IMR-90 (cell line): ENCODE measurements around the gene CRY2. TPM values are rescaled to one million over a fixed set of nuclear protein-coding genes. Genes with fewer than 3 reads are reported as not detected.

Source experiments
- ATAC-seq: fragments of 200-7000 bp; cut with Tn5 transposase; 2 replicates; pipeline ENCODE4 v1.9.1; 2020; ENCODE audit warnings: low read depth, mild to moderate bottlenecking, moderate library complexity
- BruUV-seq: library from RNA; stranded (reverse); fragments of 400-500 nt; replicated peaks from 2 replicates; lab custom pipeline; 2021; lab: Mats Ljungman, UMichigan
- CTCF ChIA-PET: fragments of 300-600 bp; formaldehyde crosslinking; extraction: SDS; loops from one replicate; lab custom pipeline; 2021; ENCODE audit warnings: antibody characterized with exemption; lab: Yijun Ruan, JAX
- POLR2A ChIA-PET: fragments of 300-600 bp; sonication (Branson Sonifier 250); formaldehyde crosslinking; loops from one replicate; lab custom pipeline; 2022; ENCODE audit warnings: antibody characterized with exemption; ENCODE audit not compliant: unreplicated experiment; lab: Charles Lee
- DNase-seq: peaks from one replicate; pipeline ENCODE4 v3.0.0; 2013
- H2AFZ ChIP-seq: replicated peaks from 2 replicates; pipeline ENCODE3; 2013; ENCODE audit warnings: low read length, mild to moderate bottlenecking; ENCODE audit not compliant: poor library complexity
- H2AK5ac ChIP-seq: 2 replicates; pipeline ENCODE4 v1.6.1; 2013; ENCODE audit warnings: low read depth, low read length, inconsistent platforms
- H2AK9ac ChIP-seq: replicated peaks from 2 replicates; pipeline ENCODE3; 2013; ENCODE audit warnings: mild to moderate bottlenecking, low read depth, low read length, moderate library complexity; ENCODE audit not compliant: poor library complexity
- H2BK120ac ChIP-seq: 2 replicates; pipeline ENCODE4 v1.6.1; 2013; ENCODE audit warnings: low read depth, low read length, inconsistent platforms
- H2BK15ac ChIP-seq: 3 replicates; pipeline ENCODE4 v1.6.1; 2013; ENCODE audit warnings: low read depth, low read length, inconsistent platforms
- H2BK20ac ChIP-seq: 2 replicates; pipeline ENCODE4 v1.6.1; 2013; ENCODE audit warnings: low read depth, mild to moderate bottlenecking, inconsistent platforms, low read length, moderate library complexity
- H2BK5ac ChIP-seq: 2 replicates; pipeline ENCODE4 v1.6.1; 2013; ENCODE audit warnings: mild to moderate bottlenecking, low read depth, low read length, inconsistent platforms; ENCODE audit not compliant: poor library complexity, severe bottlenecking
- H3K14ac ChIP-seq: replicated peaks from 2 replicates; pipeline ENCODE4 v1.6.1; 2013; ENCODE audit warnings: low read depth, low read length, inconsistent platforms
- H3K18ac ChIP-seq: 2 replicates; pipeline ENCODE4 v1.6.1; 2013; ENCODE audit warnings: low read depth, low read length, control low read depth
- H3K23ac ChIP-seq: 2 replicates; pipeline ENCODE4 v1.6.1; 2013; ENCODE audit warnings: low read depth, low read length, inconsistent platforms
- H3K27ac ChIP-seq: 2 replicates; pipeline ENCODE4 v1.5.1; 2013; ENCODE audit warnings: mild to moderate bottlenecking, control low read depth, low read length; ENCODE audit not compliant: insufficient read depth
- H3K27me3 ChIP-seq: 2 replicates; pipeline ENCODE4 v1.6.1; 2013; ENCODE audit warnings: low read length; ENCODE audit not compliant: control insufficient read depth, insufficient read depth
- H3K36me3 ChIP-seq: 2 replicates; pipeline ENCODE4 v1.6.1; 2013; ENCODE audit warnings: low read length, mixed read lengths; ENCODE audit not compliant: control insufficient read depth, insufficient read depth
- H3K4ac ChIP-seq: 2 replicates; pipeline ENCODE4 v1.6.1; 2013; ENCODE audit warnings: low read depth, low read length, inconsistent platforms
- H3K4me1 ChIP-seq: 2 replicates; pipeline ENCODE4 v1.6.1; 2013; ENCODE audit warnings: low read length, mixed read lengths; ENCODE audit not compliant: control insufficient read depth, insufficient read depth
- H3K4me2 ChIP-seq: 2 replicates; pipeline ENCODE4 v1.6.1; 2013; ENCODE audit warnings: low read depth, mild to moderate bottlenecking, control low read depth, low read length, moderate library complexity
- H3K4me3 ChIP-seq: 2 replicates; pipeline ENCODE4 v1.5.1; 2013; ENCODE audit warnings: low read depth, mild to moderate bottlenecking, control low read depth, low read length, moderate library complexity; ENCODE audit not compliant: insufficient read depth
- H3K56ac ChIP-seq: 2 replicates; pipeline ENCODE4 v1.6.1; 2013; ENCODE audit warnings: low read length, inconsistent platforms; ENCODE audit not compliant: insufficient read depth; ENCODE audit errors: extremely low read depth
- H3K79me1 ChIP-seq, 2 experiments: 2 replicates each; pipeline ENCODE4 v1.6.1; 2013; ENCODE audit warnings: low read length in 2 of 2, inconsistent platforms in 1 of 2, low read depth in 1 of 2
- H3K9ac ChIP-seq: 2 replicates; pipeline ENCODE4 v1.6.1; 2013; ENCODE audit warnings: low read depth, low read length, control low read depth
- H3K9me1 ChIP-seq: 2 replicates; pipeline ENCODE4 v1.6.1; 2013; ENCODE audit warnings: low read length, inconsistent platforms; ENCODE audit not compliant: insufficient read depth
- H3K9me3 ChIP-seq: 2 replicates; pipeline ENCODE4 v1.6.1; 2013; ENCODE audit warnings: low read length; ENCODE audit not compliant: control insufficient read depth, insufficient read depth
- H4K20me1 ChIP-seq: 2 replicates; pipeline ENCODE4 v1.6.1; 2013; ENCODE audit warnings: low read length, inconsistent platforms; ENCODE audit not compliant: insufficient read depth
- H4K5ac ChIP-seq: 2 replicates; pipeline ENCODE4 v1.6.1; 2013; ENCODE audit warnings: mild to moderate bottlenecking, low read depth, low read length, control low read depth
- H4K8ac ChIP-seq, 2 experiments: 2 replicates each; pipeline ENCODE4 v1.6.1; 2013; ENCODE audit warnings: low read depth in 2 of 2, low read length in 2 of 2, control low read depth in 1 of 2, inconsistent platforms in 1 of 2
- H4K91ac ChIP-seq: 2 replicates; pipeline ENCODE4 v1.6.1; 2013; ENCODE audit warnings: low read depth, low read length, inconsistent platforms; ENCODE audit not compliant: insufficient read depth
- BHLHE40 ChIP-seq: fragments of 150-350 bp; IDR thresholded peaks from 2 replicates; pipeline ENCODE4 v1.6.1; 2016; ENCODE audit warnings: mild to moderate bottlenecking, low read depth, low read length
- CHD1 ChIP-seq: IDR thresholded peaks from 2 replicates; pipeline ENCODE4 v1.6.1; 2012; ENCODE audit warnings: low read depth, low read length, improper control_type of control experiment
- CTCF ChIP-seq: conservative IDR thresholded peaks from 2 replicates; pipeline ENCODE4 v1.5.1; 2012; ENCODE audit warnings: mild to moderate bottlenecking, low read depth, low read length, improper control_type of control experiment
- MAZ ChIP-seq: IDR thresholded peaks from 2 replicates; pipeline ENCODE4 v1.6.1; 2012; ENCODE audit warnings: low read depth, mild to moderate bottlenecking, low read length, improper control_type of control experiment, moderate library complexity, borderline replicate concordance
- MXI1 ChIP-seq: IDR thresholded peaks from 2 replicates; pipeline ENCODE4 v1.6.1; 2012; ENCODE audit warnings: low read depth, mild to moderate bottlenecking, low read length, moderate library complexity, borderline replicate concordance
- NFE2L2 ChIP-seq: fragments of 150-350 bp; IDR thresholded peaks from 2 replicates; pipeline ENCODE4 v1.6.1; 2016; ENCODE audit warnings: low read depth, mild to moderate bottlenecking, low read length
- POLR2A ChIP-seq: IDR thresholded peaks from 2 replicates; pipeline ENCODE4 v1.6.1; 2012; ENCODE audit warnings: mild to moderate bottlenecking, low read depth, low read length
- RFX5 ChIP-seq: IDR thresholded peaks from 2 replicates; pipeline ENCODE4 v1.8.0; 2012; ENCODE audit warnings: low read depth, mild to moderate bottlenecking, low read length, moderate library complexity
- SMC3 ChIP-seq: fragments of 150-350 bp; IDR thresholded peaks from 2 replicates; pipeline ENCODE4 v1.6.1; 2016; ENCODE audit warnings: low read depth, mild to moderate bottlenecking, antibody characterized with exemption, low read length, moderate library complexity
- WGBS, 2 experiments: methylation state at CpG; one replicate each; pipeline versions ENCODE4 v1.1.5 to v1.1.7; 2013; ENCODE audit warnings: missing lambda C conversion rate in 2 of 2; ENCODE audit not compliant: insufficient read length in 1 of 2; ENCODE audit errors: extremely low coverage in 2 of 2; 5-methylcytosine and 5-hydroxymethylcytosine counted together
- dilution Hi-C: fragments of 300-500 bp; cut with HindIII; formaldehyde crosslinking; loops from one replicate; pipeline ENCODE4 v1.14.3; 2018; ENCODE audit warnings: low sequenced_read_pairs; ENCODE audit not compliant: unreplicated experiment
- in situ Hi-C: fragments of 300-500 bp; cut with MboI; formaldehyde crosslinking; loops from 3 replicates; pipeline ENCODE4 v1.14.3; 2019; ENCODE audit warnings: low sequenced_read_pairs, inconsistent platforms, mixed read lengths
- intact Hi-C: fragments of 100-400 bp; cut with micrococcal nuclease; formaldehyde crosslinking; loops from 2 replicates; pipeline ENCODE4 v1.10.0; 2022
- polyA plus RNA-seq, 3 experiments: library from polyadenylated mRNA; depleted of rRNA; stranded (reverse); fragments of >200 nt; gene quantifications; 2 replicates each; pipeline ENCODE4 v1.2.3, GENCODE V29; 2012; ENCODE audit warnings: low replicate concordance in 1 of 3
- total RNA-seq: library from RNA; depleted of rRNA; stranded (reverse); fragments of >200 nt; gene quantifications from 2 replicates; pipeline ENCODE4 v1.2.3, GENCODE V29; 2012
- TF ChIP-seq, protein P1 (sequence below): fragments of 150-350 bp; IDR thresholded peaks from 2 replicates; pipeline ENCODE4 v1.6.1; 2017; ENCODE audit warnings: mild to moderate bottlenecking, antibody characterized with exemption, low read length, low read depth

The CRY2 gene
- total and polyA plus RNA-seq, 2 of the 4 experiments (the other 2 are of a cell fraction) = 12.2 to 13.1 TPM

DNA sequence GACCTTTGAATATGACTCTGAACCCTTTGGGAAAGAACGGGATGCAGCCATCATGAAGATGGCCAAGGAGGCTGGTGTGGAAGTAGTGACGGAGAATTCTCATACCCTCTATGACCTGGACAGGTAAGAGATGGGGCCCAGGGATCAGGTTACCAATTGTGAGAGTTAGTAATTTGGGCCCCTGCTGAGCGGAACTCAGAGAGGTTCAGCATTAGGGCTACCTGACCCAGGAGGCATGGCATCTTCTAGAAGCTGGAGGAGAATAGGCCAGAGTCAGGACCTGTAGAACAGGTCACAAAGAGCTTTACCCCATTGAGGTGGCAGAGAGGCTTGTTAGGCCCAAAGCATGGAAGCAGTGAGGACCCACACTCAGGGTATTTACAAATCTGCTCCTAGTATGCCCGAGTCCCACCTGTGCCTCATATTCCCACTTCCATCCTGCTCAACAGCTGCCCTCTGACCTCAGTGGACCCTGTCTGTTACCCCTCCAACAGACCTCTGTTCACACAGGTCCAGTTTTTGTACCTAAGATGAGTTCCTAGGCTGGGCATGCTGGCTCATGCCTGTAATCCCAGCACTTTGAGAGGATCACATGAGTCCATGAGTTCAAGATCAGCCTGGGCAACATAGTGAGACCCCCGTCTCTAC lies 11.6 kb downstream of the CRY2 start:
- Histone ChIP-seq H3K18ac (peak overlapping the region; percentile 53), H3K79me1 (peaks cover 9 to 56% of the 10 kb centered on the region in 2 experiments), H3K9me1 (peaks cover 23% of the 10 kb centered on the region), H3K27me3 (no peaks in the 10 kb centered on the region), H2AK5ac (peak overlapping the region; percentile 92), H3K4me2 (no peak overlapping the region), H2BK120ac (peak overlapping the region; percentile 62), H3K36me3 (peaks cover 29% of the 10 kb centered on the region), H3K27ac (peak overlapping the region; percentile 75), H2AFZ (no peak overlapping the region), H2BK15ac (peak overlapping the region; percentile 36; the same call in 2 of the 3 replicates), H3K56ac (no peak overlapping the region), H4K20me1 (peaks cover 15% of the 10 kb centered on the region), H3K23ac (peak overlapping the region; percentile 65), H3K14ac (peak overlapping the region; percentile 73), H3K9ac (peak overlapping the region; percentile 5), H3K4ac (peak overlapping the region; percentile 90), H4K5ac (peak overlapping the region; percentile 54; the same call in 1 of the 2 replicates), H2AK9ac (no peak overlapping the region), H3K9me3 (no peaks in the 10 kb centered on the region), H4K91ac (peak overlapping the region; percentile 81), H4K8ac (peak overlapping the region in 1 of 2 experiments; percentile 66; a peak in 2 of 4 replicates), H2BK5ac (peak overlapping the region; percentile 67), H3K4me3 (no peak overlapping the region), H2BK20ac (peak overlapping the region; percentile 80), H3K4me1 (peaks cover 30% of the 10 kb centered on the region)
- ChIA-PET CTCF (interaction anchor here (1.7 kb wide), 1 partner anchor 16 kb away, joined by 6 read pairs; no protein-coding TSS in a partner anchor), POLR2A (no interaction called here)
- DNase-seq (no peak), ATAC-seq (no peak)
- no CpG with 5 or more reads among the region's 5 CpGs for WGBS, 2 experiments
- dilution Hi-C loops = no loop called here
- intact Hi-C loops = loop anchor here (1.0 kb wide), 1 partner anchor 12 kb away; the partner anchor contains the start of gene CRY2
- BruUV-seq = no TSS peak
- TF ChIP-seq NFE2L2 = no peak
- no peak for TF ChIP-seq CTCF
- no peak for TF ChIP-seq SMC3
- TF ChIP-seq, protein P1, sequence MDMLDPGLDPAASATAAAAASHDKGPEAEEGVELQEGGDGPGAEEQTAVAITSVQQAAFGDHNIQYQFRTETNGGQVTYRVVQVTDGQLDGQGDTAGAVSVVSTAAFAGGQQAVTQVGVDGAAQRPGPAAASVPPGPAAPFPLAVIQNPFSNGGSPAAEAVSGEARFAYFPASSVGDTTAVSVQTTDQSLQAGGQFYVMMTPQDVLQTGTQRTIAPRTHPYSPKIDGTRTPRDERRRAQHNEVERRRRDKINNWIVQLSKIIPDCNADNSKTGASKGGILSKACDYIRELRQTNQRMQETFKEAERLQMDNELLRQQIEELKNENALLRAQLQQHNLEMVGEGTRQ = no peak
- TF ChIP-seq BHLHE40 = no peak
- TF ChIP-seq MXI1 = no peak
- no peak for TF ChIP-seq POLR2A
- TF ChIP-seq CHD1 = no peak
- TF ChIP-seq RFX5 = no peak
- no peak for TF ChIP-seq MAZ
- in situ Hi-C loops = no loop called here
